Muscle layer of duodenum (tissue), 2 donors: Measurements from ENCODE around the gene MEGF9.

Experiments used
- H3K27ac ChIP-seq: one replicate; pipeline ENCODE4 v1.7.0; 2013; ENCODE audit warnings: mild to moderate bottlenecking, low read length
- H3K27me3 ChIP-seq: one replicate; pipeline ENCODE4 v1.7.0; 2013; ENCODE audit warnings: low read depth, mild to moderate bottlenecking, control low read depth, low read length
- H3K36me3 ChIP-seq, 2 donors: one replicate each; pipeline ENCODE4 v1.7.0; 2013; ENCODE audit warnings: low read length in 2 of 2, control low read depth in 1 of 2, mild to moderate bottlenecking in 1 of 2; ENCODE audit not compliant: insufficient read depth in 2 of 2, control insufficient read depth in 1 of 2
- H3K4me1 ChIP-seq, 2 donors: one replicate each; pipeline ENCODE4 v1.7.0; 2013; ENCODE audit warnings: low read length in 2 of 2, mild to moderate bottlenecking in 2 of 2, control low read depth in 1 of 2, moderate library complexity in 1 of 2; ENCODE audit not compliant: insufficient read depth in 2 of 2, control insufficient read depth in 1 of 2
- H3K4me3 ChIP-seq, 2 donors: one replicate each; pipeline ENCODE4 v1.7.0; 2013; ENCODE audit warnings: low read length in 2 of 2, low read depth in 1 of 2, mild to moderate bottlenecking in 1 of 2
- H3K9me3 ChIP-seq, 2 donors: one replicate each; pipeline ENCODE4 v1.7.0; 2013; ENCODE audit warnings: low read length in 2 of 2, control low read depth in 1 of 2, mild to moderate bottlenecking in 1 of 2; ENCODE audit not compliant: control insufficient read depth in 1 of 2
- donor health status: healthy.

MEGF9 gene

GRCh38 chr9:120729791-120730241 lies 15.5 kb upstream of the MEGF9 start:
- H3K27ac ChIP-seq: no peak overlapping the region
- H3K4me3 ChIP-seq: no peak overlapping the region
- peaks cover 0 to 12% of the 10 kb centered on the region in 2 donors for H3K4me1 ChIP-seq
- H3K9me3 ChIP-seq: no peaks in the 10 kb centered on the region
- H3K27me3 ChIP-seq: no peaks in the 10 kb centered on the region
- H3K36me3 ChIP-seq: no peaks in the 10 kb centered on the region

- Histone ChIP-seq H3K27ac (no peak overlapping the region), H3K9me3 (no peaks in the 10 kb centered on the region), H3K4me1 (peaks cover 0 to 12% of the 10 kb centered on the region in 2 donors), H3K4me3 (no peak overlapping the region), H3K36me3 (no peaks in the 10 kb centered on the region), H3K27me3 (no peaks in the 10 kb centered on the region)
Observed at GRCh38 chr9:120726484-120726883, 12.2 kb upstream of the MEGF9 start.

- no peaks in the 10 kb centered on the region for H3K27me3 ChIP-seq
- no peaks in the 10 kb centered on the region for H3K9me3 ChIP-seq
- H3K4me1 ChIP-seq: peaks cover 0 to 8% of the 10 kb centered on the region in 2 donors
- H3K27ac ChIP-seq: no peak overlapping the region
- H3K36me3 ChIP-seq: no peaks in the 10 kb centered on the region
- no peak overlapping the region for H3K4me3 ChIP-seq
Observed at GRCh38 chr9:120725907-120726306, 11.6 kb upstream of the MEGF9 start.

- H3K27ac ChIP-seq: no peak overlapping the region
Observed at GRCh38 chr9:120724757-120725400, 10.6 kb upstream of the MEGF9 start.

GRCh38 chr9:120723565-120723964 lies 9.3 kb upstream of the MEGF9 start:
- Histone ChIP-seq H3K27me3 (no peaks in the 10 kb centered on the region), H3K9me3 (no peaks in the 10 kb centered on the region), H3K36me3 (no peaks in the 10 kb centered on the region), H3K4me1 (no peaks in the 10 kb centered on the region), H3K4me3 (no peak overlapping the region), H3K27ac (no peak overlapping the region)

More at GRCh38 chr9:120724757-120725400, 10.6 kb upstream of the MEGF9 start:
- no peak overlapping the region for H3K4me3 ChIP-seq
- H3K9me3 ChIP-seq: no peaks in the 10 kb centered on the region
- H3K36me3 ChIP-seq: no peaks in the 10 kb centered on the region
- H3K4me1 ChIP-seq: no peaks in the 10 kb centered on the region
- H3K27me3 ChIP-seq: no peaks in the 10 kb centered on the region

- H3K36me3 ChIP-seq: no peaks in the 10 kb centered on the region
- no peaks in the 10 kb centered on the region for H3K27me3 ChIP-seq
- no peak overlapping the region for H3K27ac ChIP-seq
- peaks cover 0 to 5% of the 10 kb centered on the region in 2 donors for H3K4me1 ChIP-seq
- no peak overlapping the region for H3K4me3 ChIP-seq
- no peaks in the 10 kb centered on the region for H3K9me3 ChIP-seq
Observed at GRCh38 chr9:120720404-120720803, 6.1 kb upstream of the MEGF9 start.

GRCh38 chr9:120718316-120718715 lies 4.0 kb upstream of the MEGF9 start:
- Histone ChIP-seq H3K9me3 (no peaks in the 10 kb centered on the region), H3K36me3 (no peaks in the 10 kb centered on the region), H3K4me3 (no peak overlapping the region), H3K27me3 (no peaks in the 10 kb centered on the region), H3K27ac (no peak overlapping the region), H3K4me1 (peaks cover 5 to 13% of the 10 kb centered on the region in 2 donors)

GRCh38 chr9:120717176-120717575 lies 2.9 kb upstream of the MEGF9 start:
- Histone ChIP-seq H3K4me1 (peaks cover 5 to 18% of the 10 kb centered on the region in 2 donors), H3K27me3 (no peaks in the 10 kb centered on the region), H3K9me3 (no peaks in the 10 kb centered on the region), H3K4me3 (no peak overlapping the region), H3K36me3 (no peaks in the 10 kb centered on the region), H3K27ac (no peak overlapping the region)

- no peaks in the 10 kb centered on the region for H3K27me3 ChIP-seq
- H3K4me3 ChIP-seq: no peak overlapping the region
- no peaks in the 10 kb centered on the region for H3K36me3 ChIP-seq
- no peak overlapping the region for H3K27ac ChIP-seq
- H3K9me3 ChIP-seq: no peaks in the 10 kb centered on the region
- peaks cover 5 to 24% of the 10 kb centered on the region in 2 donors for H3K4me1 ChIP-seq
Observed at GRCh38 chr9:120716483-120716882, 2.2 kb upstream of the MEGF9 start.

GRCh38 chr9:120715389-120715924 lies 1.2 kb upstream of the MEGF9 start:
- no peak overlapping the region for H3K27ac ChIP-seq
- no peaks in the 10 kb centered on the region for H3K27me3 ChIP-seq
- H3K4me3 ChIP-seq: peak overlapping the region; percentile 72 to 96

GRCh38 chr9:120714846-120715388 lies 647 bp upstream of the MEGF9 start:
- peak overlapping the region; percentile 60 for H3K27ac ChIP-seq
- peak overlapping the region; percentile 72 to 96 for H3K4me3 ChIP-seq
- H3K36me3 ChIP-seq: no peaks in the 10 kb centered on the region
- no peaks in the 10 kb centered on the region for H3K27me3 ChIP-seq
- H3K4me1 ChIP-seq: peaks cover 9 to 29% of the 10 kb centered on the region in 2 donors
- H3K9me3 ChIP-seq: no peaks in the 10 kb centered on the region

More at GRCh38 chr9:120715389-120715924, 1.2 kb upstream of the MEGF9 start:
- peaks cover 9 to 29% of the 10 kb centered on the region in 2 donors for H3K4me1 ChIP-seq
- no peaks in the 10 kb centered on the region for H3K9me3 ChIP-seq
- no peaks in the 10 kb centered on the region for H3K36me3 ChIP-seq
